GM12874 (cell line): Measurements from ENCODE around the gene IDH1.
A peak's percentile ranks its signal among the peaks of the same experiment; 100 is the strongest.

Experiments used
- CTCF ChIP-seq: IDR thresholded peaks from 2 replicates; pipeline ENCODE4 v1.5.1; 2011; ENCODE audit warnings: low read depth, mild to moderate bottlenecking, control low read depth, low read length, moderate library complexity; ENCODE audit not compliant: insufficient read depth

IDH1 gene

GRCh38 chr2:208268156-208268952, 13.5 kb upstream of the IDH1 start:
- no peak for TF ChIP-seq CTCF

DNA sequence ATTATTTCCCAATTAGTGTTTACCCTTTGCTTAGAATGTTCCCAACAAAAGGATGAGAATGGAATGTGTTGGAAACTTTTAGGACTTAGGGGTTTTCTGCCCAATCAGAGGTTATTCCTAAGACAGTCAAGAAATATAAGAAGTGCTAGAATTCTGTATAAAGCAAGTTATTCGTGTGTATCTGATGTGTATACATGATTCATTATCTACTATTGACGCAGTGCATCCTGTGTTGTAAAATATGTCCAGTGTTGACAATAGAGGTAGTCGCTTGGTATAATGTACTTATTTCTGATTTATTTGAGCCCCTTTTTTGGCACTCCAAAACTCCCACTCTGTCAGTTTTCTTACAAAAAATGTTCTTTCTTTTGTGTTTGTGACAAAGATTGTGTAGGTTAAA, 12.1 kb upstream of the IDH1 start:
- TF ChIP-seq CTCF = no peak

DNA sequence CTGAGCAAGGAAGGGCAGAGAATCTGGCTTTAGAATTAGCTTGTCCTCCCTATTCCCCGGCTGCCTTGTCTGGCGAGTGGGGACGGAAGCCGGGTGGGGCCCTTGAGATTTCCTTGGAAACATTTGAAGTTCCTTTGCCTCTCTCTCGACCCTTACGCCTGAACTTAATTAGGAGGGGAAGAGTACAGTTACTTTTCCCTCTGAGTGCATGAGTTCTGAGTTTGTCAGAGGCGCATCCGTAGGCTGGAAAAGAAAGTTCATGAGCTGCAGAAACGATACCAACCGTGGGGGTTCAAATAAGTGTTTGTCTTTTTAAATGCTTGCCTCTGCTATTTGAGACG, 11.7 kb upstream of the IDH1 start:
- TF ChIP-seq CTCF = no peak

DNA sequence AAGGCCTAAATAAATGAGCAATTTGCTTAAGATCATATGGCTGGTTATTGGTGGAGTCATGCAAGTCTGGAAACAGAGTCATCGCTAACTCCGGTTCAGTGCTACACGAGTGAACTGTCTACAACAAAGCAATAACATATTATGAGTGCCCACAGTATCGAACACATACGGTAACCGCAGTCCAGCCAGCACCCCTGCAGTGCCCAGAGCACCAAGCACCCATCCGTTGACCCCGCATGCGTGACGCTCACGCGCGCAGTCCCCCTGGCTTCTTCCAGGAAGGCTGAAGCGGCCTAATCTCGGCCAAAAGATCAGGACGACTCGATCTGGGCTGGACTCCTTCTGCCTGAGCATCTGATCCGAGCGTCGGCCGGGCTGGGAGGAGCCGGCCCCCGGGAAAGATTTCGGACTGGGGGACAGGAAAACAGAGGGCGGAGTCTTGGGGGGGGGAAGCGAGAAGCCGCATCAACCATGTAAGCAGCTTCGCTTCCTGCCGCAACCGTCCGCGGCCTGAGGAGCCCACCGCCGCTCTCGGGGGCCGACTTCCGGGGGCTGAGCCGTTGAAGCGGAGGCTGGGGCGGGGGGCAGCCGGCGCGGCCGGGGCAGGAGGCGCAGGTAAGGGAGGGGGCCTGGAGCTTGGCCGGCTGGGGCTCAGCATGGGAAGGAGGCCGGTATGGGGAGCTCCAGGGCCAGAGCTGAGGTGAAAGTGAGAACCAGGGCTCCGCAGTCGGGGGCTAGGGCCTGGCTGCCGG, 11.1 kb upstream of the IDH1 start, which contains the start of gene PIKFYVE:
PIKFYVE (plus strand) TSS at position 455 of the 752 bp plus-strand sequence. CDS start 5,265 bp downstream, outside the sequence.
- no peak for TF ChIP-seq CTCF

DNA sequence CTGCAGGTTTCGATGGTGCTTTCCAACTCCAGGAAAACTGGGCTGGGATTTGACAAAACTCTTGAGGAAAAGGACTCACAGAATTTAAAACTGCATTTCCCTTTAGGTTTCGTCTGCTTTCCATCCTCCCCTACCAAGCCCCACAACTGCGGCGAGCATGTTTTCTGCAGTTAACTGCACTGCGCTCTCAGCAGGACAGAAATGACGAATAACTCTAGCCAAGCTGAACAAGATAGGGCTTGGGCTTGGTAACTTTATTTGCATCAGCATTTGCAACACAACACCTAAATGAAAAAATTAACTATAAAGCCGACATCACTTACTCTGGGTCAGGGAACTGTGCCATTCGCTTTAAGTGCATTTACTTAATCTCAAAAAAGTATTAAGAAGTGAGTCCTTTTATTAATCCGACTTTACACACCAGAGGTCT, 10.5 kb upstream of the IDH1 start:
- no peak for TF ChIP-seq CTCF

DNA sequence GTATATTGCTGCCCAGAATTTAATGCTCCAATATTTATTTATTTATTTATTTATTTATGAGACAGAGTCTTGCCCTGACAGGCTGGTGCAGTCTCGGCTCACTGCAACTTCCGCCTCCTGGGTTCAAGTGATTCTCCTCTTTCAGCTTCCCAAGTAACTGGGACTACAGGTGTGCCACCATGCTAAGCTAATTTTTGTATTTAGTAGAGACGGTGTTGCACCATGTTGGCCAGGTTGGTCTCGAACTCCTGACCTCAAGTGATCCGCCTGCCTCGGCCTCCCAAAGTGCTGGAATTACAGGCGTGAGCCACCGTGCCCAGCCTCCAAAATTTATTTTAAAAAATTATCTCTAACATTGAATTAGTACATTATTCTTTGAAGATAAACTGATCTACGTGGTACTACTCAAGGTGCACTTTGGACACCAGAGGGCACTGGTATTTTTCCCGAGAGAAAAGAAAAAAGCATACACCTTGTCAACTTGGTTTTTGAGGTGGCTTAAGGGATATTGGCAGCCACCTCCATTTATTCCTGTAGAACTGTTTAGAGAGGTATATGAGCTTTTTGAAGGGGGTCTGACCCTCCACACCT, 1.4 kb upstream of the IDH1 start:
- peak; percentile 13; the same call in 1 of the 2 replicates for TF ChIP-seq CTCF

- no peak for TF ChIP-seq CTCF
Observed at GRCh38 chr2:208255557-208256106, 761 bp upstream of the IDH1 start.
